ENCODE data around the gene IGFBP7. TPM values are rescaled to one million over a fixed set of nuclear protein-coding genes. Genes with fewer than 3 reads are reported as not detected.
"Not testable (repeated sequence)": the region's sequence is repeated elsewhere in the genome, so short reads cannot be mapped to it uniquely, and the experiment has no call there.

The IGFBP7 gene
- total RNA-seq, 4 donors from 2014 or later: 225 to 1,715 (median 711) TPM

DNA sequence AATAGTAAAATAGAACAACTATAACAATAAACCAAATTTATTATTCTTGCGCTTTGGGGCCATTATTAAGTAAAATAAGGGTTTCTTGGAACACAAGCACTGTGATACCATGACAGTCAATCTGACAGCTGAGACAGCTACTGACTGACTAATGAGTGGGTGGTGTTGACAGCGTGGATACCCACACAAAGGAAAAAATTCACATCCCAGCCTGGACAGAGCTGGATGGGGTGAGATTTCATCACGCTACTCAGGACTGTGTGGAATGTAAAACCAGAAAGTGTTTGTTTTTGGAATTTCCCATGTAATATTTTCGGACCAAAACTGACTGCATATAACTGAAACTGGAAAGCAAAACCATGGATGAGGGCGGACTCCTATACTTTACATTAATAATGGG lies 48.8 kb downstream of the IGFBP7 start:
- H3K36me3 ChIP-seq: no peaks in the 10 kb centered on the region
- TF ChIP-seq CTCF (IDR thresholded peaks at IDR 0.05) (no peak), POLR2A (IDR thresholded peaks at IDR 0.05) (no peak)
- intact Hi-C loops (cut with DNase I; ENCODE audit: low total_unique reads): no loop called here
- no peak overlapping the region for H3K4me3 ChIP-seq
- no peaks in the 10 kb centered on the region for H3K9me3 ChIP-seq
- H3K27ac ChIP-seq: peak overlapping the region; percentile 19 to 57
- H3K4me1 ChIP-seq: peaks cover 0 to 22% of the 10 kb centered on the region in 2 donors
- no peaks in the 10 kb centered on the region for H3K27me3 ChIP-seq
- DNase-seq: no peak

DNA sequence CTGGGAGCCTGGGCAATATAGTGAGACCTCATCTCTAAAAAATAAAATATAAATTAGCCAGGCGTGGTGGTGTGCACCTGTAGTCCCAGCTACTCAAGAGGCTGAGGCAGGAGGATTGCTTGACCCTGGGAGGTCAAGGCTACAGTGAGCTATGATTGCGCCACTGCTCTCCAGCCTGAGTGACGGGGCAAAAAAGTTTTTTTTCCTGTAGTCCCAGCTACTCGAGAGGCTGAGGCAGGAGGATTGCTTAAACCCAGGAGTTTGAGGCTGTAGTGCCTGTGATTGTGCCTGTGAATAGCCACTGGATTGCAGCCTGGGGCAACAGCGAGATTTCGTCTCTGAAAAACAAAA lies 49.5 kb downstream of the IGFBP7 start:
- intact Hi-C loops (cut with DNase I; ENCODE audit: low total_unique reads); DNase-seq; H3K9me3 ChIP-seq; H3K36me3 ChIP-seq; H3K4me3 ChIP-seq; H3K27me3 ChIP-seq: not testable (repeated sequence)
- H3K27ac ChIP-seq: peak overlapping the region; percentile 27 to 57
- H3K4me1 ChIP-seq: peaks cover 0 to 22% of the 10 kb centered on the region in 2 donors

- peak overlapping the region; percentile 27 to 57 for H3K27ac ChIP-seq
- peaks cover 0 to 22% of the 10 kb centered on the region in 2 donors for H3K4me1 ChIP-seq
- TF ChIP-seq CTCF (IDR thresholded peaks at IDR 0.05) (no peak), POLR2A (IDR thresholded peaks at IDR 0.05) (no peak)
- H3K9me3 ChIP-seq: no peaks in the 10 kb centered on the region
- no peak for DNase-seq
- no peak overlapping the region for H3K4me3 ChIP-seq
- no peaks in the 10 kb centered on the region for H3K27me3 ChIP-seq
- intact Hi-C loops (cut with DNase I; ENCODE audit: low total_unique reads): no loop called here
- no peaks in the 10 kb centered on the region for H3K36me3 ChIP-seq
Observed at GRCh38 chr4:57059890-57060716, 50.1 kb downstream of the IGFBP7 start.

DNA sequence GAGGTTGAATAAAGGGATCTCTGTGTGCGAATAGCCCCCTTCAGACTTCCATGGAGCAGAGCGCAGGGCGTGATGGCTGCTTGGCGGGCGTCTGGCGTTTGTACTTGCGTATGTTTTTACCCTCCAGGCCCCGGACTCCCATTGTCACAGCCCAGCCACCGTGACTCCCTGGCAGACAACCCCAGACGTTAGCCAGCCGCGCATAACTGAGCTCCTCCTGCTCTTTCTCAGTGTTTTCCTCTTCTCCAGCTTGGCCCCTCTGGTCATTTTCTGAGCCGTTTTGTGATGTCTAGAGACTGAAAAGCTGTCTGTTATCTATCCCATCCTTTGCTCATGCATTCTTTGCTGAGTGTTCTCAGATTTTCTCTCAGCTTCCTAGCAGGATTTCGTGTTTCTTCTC lies 54.3 kb downstream of the IGFBP7 start:
- no peak for DNase-seq
- no peaks in the 10 kb centered on the region for H3K27me3 ChIP-seq
- TF ChIP-seq POLR2A (IDR thresholded peaks at IDR 0.05) (no peak), CTCF (IDR thresholded peaks at IDR 0.05) (no peak)
- H3K36me3 ChIP-seq: no peaks in the 10 kb centered on the region
- no peak overlapping the region for H3K4me3 ChIP-seq
- peaks cover 0 to 6% of the 10 kb centered on the region in 2 donors for H3K4me1 ChIP-seq
- H3K9me3 ChIP-seq: no peaks in the 10 kb centered on the region
- intact Hi-C loops (cut with DNase I; ENCODE audit: low total_unique reads): no loop called here
- peak overlapping the region; percentile 5 to 48 for H3K27ac ChIP-seq

DNA sequence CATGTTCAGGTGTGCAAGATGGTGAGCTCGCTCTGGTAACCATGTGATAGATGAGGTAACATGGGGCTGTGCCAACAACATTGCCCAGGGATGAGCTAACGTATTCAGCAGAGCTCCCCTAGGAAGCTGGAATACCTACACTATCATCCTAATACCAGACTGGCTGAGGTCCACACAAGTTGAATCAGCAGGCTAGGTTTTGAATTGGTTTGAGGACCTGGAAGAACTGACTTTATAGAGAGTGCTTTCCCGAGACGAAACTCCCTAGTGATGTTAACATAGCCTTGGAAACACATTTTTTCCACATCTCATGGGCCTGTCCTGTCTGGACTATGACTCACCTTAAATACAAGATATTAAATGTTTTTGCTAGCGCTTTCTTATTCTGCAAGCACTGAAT lies 56.7 kb downstream of the IGFBP7 start:
- no peak for DNase-seq
- H3K9me3 ChIP-seq: no peaks in the 10 kb centered on the region
- H3K36me3 ChIP-seq: no peaks in the 10 kb centered on the region
- H3K4me3 ChIP-seq: no peak overlapping the region
- TF ChIP-seq POLR2A (IDR thresholded peaks at IDR 0.05) (no peak), CTCF (IDR thresholded peaks at IDR 0.05) (no peak)
- peak overlapping the region; percentile 9 to 24 for H3K27ac ChIP-seq
- no peaks in the 10 kb centered on the region for H3K27me3 ChIP-seq
- no peaks in the 10 kb centered on the region for H3K4me1 ChIP-seq
- intact Hi-C loops (cut with DNase I; ENCODE audit: low total_unique reads): no loop called here

Measured in uterus (tissue), 4 donors.